SK-N-SH (cell line): Measurements from ENCODE around the gene CDH4. TPM values are rescaled to one million over a fixed set of nuclear protein-coding genes. Genes with fewer than 3 reads are reported as not detected.

ENCODE experiments used
- CTCF ChIA-PET: fragments of 300-600, 350-600 bp; formaldehyde crosslinking; extraction: SDS; loops from one replicate; lab custom pipeline; 2021; lab: Yijun Ruan, JAX
- POLR2A ChIA-PET: fragments of 350-600 bp; sonication (Branson Sonifier 250); formaldehyde crosslinking; extraction: SDS; loops from one replicate; lab custom pipeline; 2020; ENCODE audit warnings: antibody characterized with exemption, inconsistent platforms; lab: Yijun Ruan, JAX
- DNase-seq: peaks from one replicate; pipeline ENCODE4 v3.0.0; 2012
- H2AFZ ChIP-seq: fragments of 200-600 bp; sonication (generic); 2 replicates; pipeline ENCODE4 v1.8.1; 2016; ENCODE audit warnings: antibody characterized with exemption, mild to moderate bottlenecking, low read depth
- H3F3A ChIP-seq: fragments of 200-600 bp; sonication (generic); replicated peaks from 2 replicates; pipeline ENCODE3; 2016; ENCODE audit warnings: antibody characterized with exemption, mild to moderate bottlenecking; ENCODE audit not compliant: insufficient read depth
- H3K27ac ChIP-seq, 2 experiments: fragments of 200-500 bp in 1 of 2; fragments of 200-600 bp in 1 of 2; sonication (Bioruptor generic) in 1 of 2; sonication (generic), shearing (Covaris generic) in 1 of 2; 2 replicates each; pipeline versions ENCODE4 v1.5.1 to v1.6.1; 2014 to 2016; ENCODE audit warnings: low read depth in 2 of 2, inconsistent platforms in 1 of 2, low read length in 1 of 2, mild to moderate bottlenecking in 1 of 2, mixed read lengths in 1 of 2
- H3K27me3 ChIP-seq: fragments of 200-600 bp; sonication (generic), shearing (Covaris generic); 2 replicates; pipeline ENCODE4 v1.6.1; 2016; ENCODE audit warnings: mixed run types; ENCODE audit not compliant: insufficient read depth
- H3K36me3 ChIP-seq, 2 experiments: fragments of 200-500 bp in 1 of 2; fragments of 200-600 bp in 1 of 2; sonication (Bioruptor generic) in 1 of 2; sonication (generic) in 1 of 2; replicated peaks in 1 of 2; 2 replicates each; pipeline versions ENCODE3 to v1.5.1; 2014 to 2016; ENCODE audit warnings: low read length in 1 of 2, mild to moderate bottlenecking in 1 of 2; ENCODE audit not compliant: insufficient read depth in 2 of 2, control insufficient read depth in 1 of 2
- H3K4me1 ChIP-seq, 2 experiments: fragments of 200-500 bp in 1 of 2; fragments of 200-600 bp in 1 of 2; sonication (Bioruptor generic) in 1 of 2; sonication (generic), shearing (Covaris generic) in 1 of 2; 2 replicates each; pipeline versions ENCODE4 v1.5.1 to v1.6.1; 2014 to 2016; ENCODE audit warnings: low read depth in 1 of 2, low read length in 1 of 2, mixed run types in 1 of 2; ENCODE audit not compliant: insufficient read depth in 2 of 2, control insufficient read depth in 1 of 2
- H3K4me2 ChIP-seq: fragments of 200-600 bp; sonication (generic), shearing (Covaris generic); 2 replicates; pipeline ENCODE4 v1.6.1; 2017; ENCODE audit warnings: mixed run types
- H3K4me3 ChIP-seq, 2 experiments: fragments of 200-500 bp in 1 of 2; fragments of 200-600 bp in 1 of 2; sonication (Bioruptor generic) in 1 of 2; sonication (generic), shearing (Covaris generic) in 1 of 2; 2 replicates each; pipeline versions ENCODE4 v1.5.1 to v1.8.1; 2014 to 2016; ENCODE audit warnings: low read depth in 2 of 2, inconsistent platforms in 1 of 2, low read length in 1 of 2, mild to moderate bottlenecking in 1 of 2, mixed read lengths in 1 of 2, moderate library complexity in 1 of 2
- H3K79me2 ChIP-seq: fragments of 200-600 bp; sonication (generic); 2 replicates; pipeline ENCODE4 v1.8.1; 2017; ENCODE audit warnings: mild to moderate bottlenecking; ENCODE audit not compliant: insufficient read depth
- H3K9ac ChIP-seq: fragments of 200-600 bp; sonication (generic); 2 replicates; pipeline ENCODE4 v1.6.1; 2017; ENCODE audit warnings: mixed run types
- H3K9me2 ChIP-seq: fragments of 200-600 bp; sonication (generic); 2 replicates; pipeline ENCODE4 v1.6.1; 2017; ENCODE audit warnings: mixed run types
- H3K9me3 ChIP-seq: fragments of 200-600 bp; sonication (generic); 2 replicates; pipeline ENCODE4 v1.6.1; 2017; ENCODE audit warnings: mixed run types, mild to moderate bottlenecking, moderate library complexity
- H4K20me1 ChIP-seq: fragments of 200-600 bp; sonication (generic); 2 replicates; pipeline ENCODE4 v1.6.1; 2017; ENCODE audit warnings: mild to moderate bottlenecking, mixed run types; ENCODE audit not compliant: insufficient read depth
- EP300 ChIP-seq, 2 experiments: IDR thresholded peaks; 2 replicates each; pipeline versions ENCODE4 v1.4.0 to v1.6.1; 2012; ENCODE audit warnings: borderline replicate concordance in 1 of 2, low read depth in 1 of 2, low read length in 1 of 2
- FOSL2 ChIP-seq: IDR thresholded peaks from 2 replicates; pipeline ENCODE4 v1.4.0; 2012; ENCODE audit warnings: low read depth, mild to moderate bottlenecking, moderate library complexity, borderline replicate concordance
- MEF2A ChIP-seq: IDR thresholded peaks from 2 replicates; pipeline ENCODE4 v1.4.0; 2012; ENCODE audit warnings: low read depth, borderline replicate concordance
- RAD21 ChIP-seq: IDR thresholded peaks from 2 replicates; pipeline ENCODE4 v1.6.1; 2012; ENCODE audit warnings: mild to moderate bottlenecking, low read length
- RXRA ChIP-seq: IDR thresholded peaks from 2 replicates; pipeline ENCODE4 v1.4.0; 2012; ENCODE audit warnings: low read depth, mild to moderate bottlenecking, borderline replicate concordance
- SMC3 ChIP-seq: IDR thresholded peaks from 2 replicates; pipeline ENCODE4 v1.6.1; 2012; ENCODE audit warnings: low read depth, low read length, improper control_type of control experiment
- TAF1 ChIP-seq: IDR thresholded peaks from 2 replicates; pipeline ENCODE4 v1.6.1; 2012; ENCODE audit warnings: low read depth, mild to moderate bottlenecking, low read length, moderate library complexity, borderline replicate concordance
- TEAD4 ChIP-seq: IDR thresholded peaks from 2 replicates; pipeline ENCODE4 v1.4.0; 2012; ENCODE audit warnings: mild to moderate bottlenecking, borderline replicate concordance; ENCODE audit not compliant: insufficient read depth
- USF2 ChIP-seq: fragments of 150-350 bp; IDR thresholded peaks from 2 replicates; pipeline ENCODE4 v1.6.1; 2017; ENCODE audit warnings: antibody characterized with exemption, low read length, low read depth, borderline replicate concordance
- YY1 ChIP-seq: IDR thresholded peaks from 2 replicates; pipeline ENCODE4 v1.4.0; 2012; ENCODE audit warnings: low read depth, mild to moderate bottlenecking
- WGBS: methylation state at CpG from one replicate; pipeline ENCODE4 v1.1.6; 2017; ENCODE audit warnings: low lambda C conversion rate; 5-methylcytosine and 5-hydroxymethylcytosine counted together
- polyA plus RNA-seq, 3 experiments: library from polyadenylated mRNA; depleted of rRNA; stranded (reverse); fragments of >200 nt; gene quantifications; 2 replicates each; pipeline ENCODE4 v1.2.3, GENCODE V29; 2012
- TF ChIP-seq, protein P1 (sequence below): fragments of 200-600 bp; sonication (generic); IDR thresholded peaks from 2 replicates; pipeline ENCODE4 v1.6.1; 2017; ENCODE audit warnings: antibody characterized with exemption, mild to moderate bottlenecking, moderate library complexity
- TF ChIP-seq, protein P2 (sequence below): IDR thresholded peaks from 2 replicates; pipeline ENCODE4 v1.6.1; 2012; ENCODE audit warnings: mild to moderate bottlenecking, low read depth, low read length, moderate library complexity
- TF ChIP-seq, protein P3 (sequence below): IDR thresholded peaks from 2 replicates; pipeline ENCODE4 v1.4.0; 2012; ENCODE audit warnings: low read depth, borderline replicate concordance
- TF ChIP-seq, protein P4 (sequence below): IDR thresholded peaks from 2 replicates; pipeline ENCODE4 v1.4.0; 2012; ENCODE audit warnings: low read depth
- TF ChIP-seq, protein P5 (sequence below): IDR thresholded peaks from 2 replicates; pipeline ENCODE4; 2012

The CDH4 gene
- polyA plus RNA-seq, 1 of the 3 experiments (the other 2 are of a cell fraction) = not detected

- DNase-seq = no peak
- 70% methylated on average over 20 of the region's 25 CpGs for WGBS
- POLR2A ChIA-PET = no interaction called here
Observed at GRCh38 chr20:61372137-61373054, 120.3 kb downstream of the CDH4 start.

GRCh38 chr20:61373055-61373399, 121.0 kb downstream of the CDH4 start:
- no peak overlapping the region for H3K4me3 ChIP-seq
- 48% methylated on average over 10 of the region's 10 CpGs for WGBS
- no peak overlapping the region for H3K4me2 ChIP-seq
- no peaks in the 10 kb centered on the region for H3F3A ChIP-seq
- no peaks in the 10 kb centered on the region for H3K9me2 ChIP-seq
- H3K36me3 ChIP-seq = no peaks in the 10 kb centered on the region
- no peaks in the 10 kb centered on the region for H3K4me1 ChIP-seq
- H3K79me2 ChIP-seq = no peaks in the 10 kb centered on the region
- H3K9me3 ChIP-seq = no peaks in the 10 kb centered on the region
- DNase-seq = no peak
- ChIA-PET CTCF (no interaction called here), POLR2A (no interaction called here)
- no peak overlapping the region for H2AFZ ChIP-seq
- no peaks in the 10 kb centered on the region for H4K20me1 ChIP-seq
- H3K27me3 ChIP-seq = no peaks in the 10 kb centered on the region
- no peak overlapping the region for H3K9ac ChIP-seq
- H3K27ac ChIP-seq = no peak overlapping the region
- TF ChIP-seq, protein P1, sequence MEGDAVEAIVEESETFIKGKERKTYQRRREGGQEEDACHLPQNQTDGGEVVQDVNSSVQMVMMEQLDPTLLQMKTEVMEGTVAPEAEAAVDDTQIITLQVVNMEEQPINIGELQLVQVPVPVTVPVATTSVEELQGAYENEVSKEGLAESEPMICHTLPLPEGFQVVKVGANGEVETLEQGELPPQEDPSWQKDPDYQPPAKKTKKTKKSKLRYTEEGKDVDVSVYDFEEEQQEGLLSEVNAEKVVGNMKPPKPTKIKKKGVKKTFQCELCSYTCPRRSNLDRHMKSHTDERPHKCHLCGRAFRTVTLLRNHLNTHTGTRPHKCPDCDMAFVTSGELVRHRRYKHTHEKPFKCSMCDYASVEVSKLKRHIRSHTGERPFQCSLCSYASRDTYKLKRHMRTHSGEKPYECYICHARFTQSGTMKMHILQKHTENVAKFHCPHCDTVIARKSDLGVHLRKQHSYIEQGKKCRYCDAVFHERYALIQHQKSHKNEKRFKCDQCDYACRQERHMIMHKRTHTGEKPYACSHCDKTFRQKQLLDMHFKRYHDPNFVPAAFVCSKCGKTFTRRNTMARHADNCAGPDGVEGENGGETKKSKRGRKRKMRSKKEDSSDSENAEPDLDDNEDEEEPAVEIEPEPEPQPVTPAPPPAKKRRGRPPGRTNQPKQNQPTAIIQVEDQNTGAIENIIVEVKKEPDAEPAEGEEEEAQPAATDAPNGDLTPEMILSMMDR = no peak
- TF ChIP-seq, protein P2, sequence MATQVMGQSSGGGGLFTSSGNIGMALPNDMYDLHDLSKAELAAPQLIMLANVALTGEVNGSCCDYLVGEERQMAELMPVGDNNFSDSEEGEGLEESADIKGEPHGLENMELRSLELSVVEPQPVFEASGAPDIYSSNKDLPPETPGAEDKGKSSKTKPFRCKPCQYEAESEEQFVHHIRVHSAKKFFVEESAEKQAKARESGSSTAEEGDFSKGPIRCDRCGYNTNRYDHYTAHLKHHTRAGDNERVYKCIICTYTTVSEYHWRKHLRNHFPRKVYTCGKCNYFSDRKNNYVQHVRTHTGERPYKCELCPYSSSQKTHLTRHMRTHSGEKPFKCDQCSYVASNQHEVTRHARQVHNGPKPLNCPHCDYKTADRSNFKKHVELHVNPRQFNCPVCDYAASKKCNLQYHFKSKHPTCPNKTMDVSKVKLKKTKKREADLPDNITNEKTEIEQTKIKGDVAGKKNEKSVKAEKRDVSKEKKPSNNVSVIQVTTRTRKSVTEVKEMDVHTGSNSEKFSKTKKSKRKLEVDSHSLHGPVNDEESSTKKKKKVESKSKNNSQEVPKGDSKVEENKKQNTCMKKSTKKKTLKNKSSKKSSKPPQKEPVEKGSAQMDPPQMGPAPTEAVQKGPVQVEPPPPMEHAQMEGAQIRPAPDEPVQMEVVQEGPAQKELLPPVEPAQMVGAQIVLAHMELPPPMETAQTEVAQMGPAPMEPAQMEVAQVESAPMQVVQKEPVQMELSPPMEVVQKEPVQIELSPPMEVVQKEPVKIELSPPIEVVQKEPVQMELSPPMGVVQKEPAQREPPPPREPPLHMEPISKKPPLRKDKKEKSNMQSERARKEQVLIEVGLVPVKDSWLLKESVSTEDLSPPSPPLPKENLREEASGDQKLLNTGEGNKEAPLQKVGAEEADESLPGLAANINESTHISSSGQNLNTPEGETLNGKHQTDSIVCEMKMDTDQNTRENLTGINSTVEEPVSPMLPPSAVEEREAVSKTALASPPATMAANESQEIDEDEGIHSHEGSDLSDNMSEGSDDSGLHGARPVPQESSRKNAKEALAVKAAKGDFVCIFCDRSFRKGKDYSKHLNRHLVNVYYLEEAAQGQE = no peak
- TF ChIP-seq SMC3 = no peak
- no peak for TF ChIP-seq TEAD4
- no peak for TF ChIP-seq MEF2A
- no peak for TF ChIP-seq EP300 (IDR thresholded peaks at IDR 0.05; ENCODE audit: borderline replicate concordance in 1 of 2, low read depth in 1 of 2, low read length in 1 of 2)

More at GRCh38 chr20:61372137-61373054, 120.3 kb downstream of the CDH4 start:
- H2AFZ ChIP-seq = no peak overlapping the region
- H3K79me2 ChIP-seq = no peaks in the 10 kb centered on the region
- no peak overlapping the region for H3K4me3 ChIP-seq
- no peaks in the 10 kb centered on the region for H3K4me1 ChIP-seq
- H3F3A ChIP-seq = no peaks in the 10 kb centered on the region
- no peaks in the 10 kb centered on the region for H3K27me3 ChIP-seq
- no peaks in the 10 kb centered on the region for H3K9me2 ChIP-seq
- H4K20me1 ChIP-seq = no peaks in the 10 kb centered on the region
- H3K36me3 ChIP-seq = no peaks in the 10 kb centered on the region
- CTCF ChIA-PET = no interaction called here
- no peak overlapping the region for H3K4me2 ChIP-seq
- H3K9ac ChIP-seq = no peak overlapping the region
- H3K27ac ChIP-seq = no peak overlapping the region
- no peaks in the 10 kb centered on the region for H3K9me3 ChIP-seq
- TF ChIP-seq, protein P3, sequence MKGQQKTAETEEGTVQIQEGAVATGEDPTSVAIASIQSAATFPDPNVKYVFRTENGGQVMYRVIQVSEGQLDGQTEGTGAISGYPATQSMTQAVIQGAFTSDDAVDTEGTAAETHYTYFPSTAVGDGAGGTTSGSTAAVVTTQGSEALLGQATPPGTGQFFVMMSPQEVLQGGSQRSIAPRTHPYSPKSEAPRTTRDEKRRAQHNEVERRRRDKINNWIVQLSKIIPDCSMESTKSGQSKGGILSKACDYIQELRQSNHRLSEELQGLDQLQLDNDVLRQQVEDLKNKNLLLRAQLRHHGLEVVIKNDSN = no peak
- no peak for TF ChIP-seq EP300 (IDR thresholded peaks at IDR 0.05; ENCODE audit: borderline replicate concordance in 1 of 2, low read depth in 1 of 2, low read length in 1 of 2)
- TF ChIP-seq FOSL2 = no peak
- no peak for TF ChIP-seq USF2
- TF ChIP-seq, protein P4, sequence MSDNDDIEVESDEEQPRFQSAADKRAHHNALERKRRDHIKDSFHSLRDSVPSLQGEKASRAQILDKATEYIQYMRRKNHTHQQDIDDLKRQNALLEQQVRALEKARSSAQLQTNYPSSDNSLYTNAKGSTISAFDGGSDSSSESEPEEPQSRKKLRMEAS = no peak
- TF ChIP-seq RXRA = no peak
- TF ChIP-seq YY1 = no peak
- no peak for TF ChIP-seq RAD21
- TF ChIP-seq TAF1 = no peak
- TF ChIP-seq, protein P5, sequence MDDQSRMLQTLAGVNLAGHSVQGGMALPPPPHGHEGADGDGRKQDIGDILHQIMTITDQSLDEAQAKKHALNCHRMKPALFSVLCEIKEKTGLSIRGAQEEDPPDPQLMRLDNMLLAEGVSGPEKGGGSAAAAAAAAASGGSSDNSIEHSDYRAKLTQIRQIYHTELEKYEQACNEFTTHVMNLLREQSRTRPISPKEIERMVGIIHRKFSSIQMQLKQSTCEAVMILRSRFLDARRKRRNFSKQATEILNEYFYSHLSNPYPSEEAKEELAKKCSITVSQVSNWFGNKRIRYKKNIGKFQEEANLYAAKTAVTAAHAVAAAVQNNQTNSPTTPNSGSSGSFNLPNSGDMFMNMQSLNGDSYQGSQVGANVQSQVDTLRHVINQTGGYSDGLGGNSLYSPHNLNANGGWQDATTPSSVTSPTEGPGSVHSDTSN = no peak
